ENCODE results near the gene LPCAT3. TPM values are rescaled to one million over a fixed set of nuclear protein-coding genes. Genes with fewer than 3 reads are reported as not detected.

Gene LPCAT3
- total RNA-seq, 2 donors from 2014 or later, result 33.6 to 86.7 TPM

- H3K36me3 ChIP-seq (ENCODE audit: control insufficient read depth, insufficient read depth, low read length), result peaks cover 32% of the 10 kb centered on the region
- peaks cover 11% of the 10 kb centered on the region for H3K4me1 Mint-ChIP-seq
- H3K4me3 ChIP-seq (ENCODE audit: low read length), result no peak overlapping the region
- H3K36me3 Mint-ChIP-seq (ENCODE audit: low read depth), result peaks cover 26% of the 10 kb centered on the region
- H3K27me3 Mint-ChIP-seq (ENCODE audit: insufficient read depth), result no peaks in the 10 kb centered on the region
- no peaks in the 10 kb centered on the region for H3K4me1 ChIP-seq (ENCODE audit: control insufficient read depth, insufficient read depth, low read length)
- no peak overlapping the region for H3K27ac Mint-ChIP-seq
- 100% methylated on average over 1 of the region's 2 CpGs; no CpG with 5 or more reads in 1 of the 2 experiments for WGBS, 2 experiments (ENCODE audit: insufficient coverage in 1 of 2, insufficient read length in 1 of 2)
- TF ChIP-seq CTCF (conservative IDR thresholded peaks at IDR 0.05), result no peak
- H3K27me3 ChIP-seq (ENCODE audit: control insufficient read depth, insufficient read depth, low read length, poor library complexity, severe bottlenecking), result no peaks in the 10 kb centered on the region
- no peaks in the 10 kb centered on the region for H3K9me3 ChIP-seq (ENCODE audit: control insufficient read depth, low read length)
- no peak overlapping the region for H3K9ac ChIP-seq (ENCODE audit: extremely low read depth, low read length, poor library complexity, severe bottlenecking)
- H3K9me3 Mint-ChIP-seq, result no peaks in the 10 kb centered on the region
- no peak overlapping the region for H3K27ac ChIP-seq (ENCODE audit: low read depth, low read length)
- DNase-seq, result no peak
- no peak overlapping the region for H3K4me3 Mint-ChIP-seq
These were observed 13.0 kb downstream of the LPCAT3 start for GRCh38 chr12:7005311-7005710.

GRCh38 chr12:7004840-7005239 lies 13.4 kb downstream of the LPCAT3 start:
- Histone ChIP-seq H3K9me3 (ENCODE audit: control insufficient read depth, low read length) (no peaks in the 10 kb centered on the region), H3K27ac (ENCODE audit: low read depth, low read length) (no peak overlapping the region), H3K9ac (ENCODE audit: extremely low read depth, low read length, poor library complexity, severe bottlenecking) (no peak overlapping the region), H3K4me1 (ENCODE audit: control insufficient read depth, insufficient read depth, low read length) (no peaks in the 10 kb centered on the region), H3K4me3 (ENCODE audit: low read length) (no peak overlapping the region), H3K27me3 (ENCODE audit: control insufficient read depth, insufficient read depth, low read length, poor library complexity, severe bottlenecking) (no peaks in the 10 kb centered on the region), H3K36me3 (ENCODE audit: control insufficient read depth, insufficient read depth, low read length) (peaks cover 29% of the 10 kb centered on the region)
- H3K27ac Mint-ChIP-seq, result no peak overlapping the region
- H3K36me3 Mint-ChIP-seq (ENCODE audit: low read depth), result peaks cover 26% of the 10 kb centered on the region
- H3K4me3 Mint-ChIP-seq, result no peak overlapping the region
- no peak for TF ChIP-seq CTCF (conservative IDR thresholded peaks at IDR 0.05)
- 94 to 96% methylated on average over 2 of the region's 2 CpGs for WGBS, 2 experiments (ENCODE audit: insufficient coverage in 1 of 2, insufficient read length in 1 of 2)
- DNase-seq, result no peak
- peaks cover 11% of the 10 kb centered on the region for H3K4me1 Mint-ChIP-seq
- no peaks in the 10 kb centered on the region for H3K9me3 Mint-ChIP-seq
- no peaks in the 10 kb centered on the region for H3K27me3 Mint-ChIP-seq (ENCODE audit: insufficient read depth)

GRCh38 chr12:7004287-7004803 lies 13.9 kb downstream of the LPCAT3 start:
- 93 to 100% methylated on average over 1 to 2 of the region's 2 CpGs for WGBS, 2 experiments (ENCODE audit: insufficient coverage in 1 of 2, insufficient read length in 1 of 2)
- peaks cover 24% of the 10 kb centered on the region for H3K36me3 Mint-ChIP-seq (ENCODE audit: low read depth)

More at GRCh38 chr12:7004287-7004803, 13.9 kb downstream of the LPCAT3 start:
- Mint-ChIP-seq H3K27me3 (ENCODE audit: insufficient read depth) (no peaks in the 10 kb centered on the region), H3K4me3 (no peak overlapping the region), H3K27ac (no peak overlapping the region), H3K9me3 (no peaks in the 10 kb centered on the region), H3K4me1 (peaks cover 15% of the 10 kb centered on the region)
- H3K4me3 ChIP-seq (ENCODE audit: low read length), result no peak overlapping the region
- DNase-seq, result no peak
- H3K9ac ChIP-seq (ENCODE audit: extremely low read depth, low read length, poor library complexity, severe bottlenecking), result no peak overlapping the region
- H3K27me3 ChIP-seq (ENCODE audit: control insufficient read depth, insufficient read depth, low read length, poor library complexity, severe bottlenecking), result no peaks in the 10 kb centered on the region
- no peaks in the 10 kb centered on the region for H3K4me1 ChIP-seq (ENCODE audit: control insufficient read depth, insufficient read depth, low read length)
- no peaks in the 10 kb centered on the region for H3K9me3 ChIP-seq (ENCODE audit: control insufficient read depth, low read length)
- no peak overlapping the region for H3K27ac ChIP-seq (ENCODE audit: low read depth, low read length)
- H3K36me3 ChIP-seq (ENCODE audit: control insufficient read depth, insufficient read depth, low read length), result peaks cover 25% of the 10 kb centered on the region
- TF ChIP-seq CTCF (conservative IDR thresholded peaks at IDR 0.05), result no peak

Measured in endodermal cell (in vitro differentiated cells).